Activated B cell treated with CpG ODN at 0.5 μM for 24 hours (primary cell): ENCODE results near the gene CERS1. TPM values are rescaled to one million over a fixed set of nuclear protein-coding genes. Genes with fewer than 3 reads are reported as not detected.

Source experiments
- ATAC-seq: fragments of 200-7000 bp; cut with Tn5 transposase; one replicate; pipeline ENCODE4 v1.10.0; 2021; ENCODE audit warnings: low read depth, mild to moderate bottlenecking, moderate library complexity
- CTCF ChIA-PET: fragments of 350-600 bp; sonication (Branson Sonifier 250); formaldehyde crosslinking; loops from one replicate; lab custom pipeline; 2021; ENCODE audit warnings: antibody characterized with exemption; lab: Charles Lee
- POLR2A ChIA-PET: fragments of 350-600 bp; sonication (Branson Sonifier 250); formaldehyde crosslinking; loops from one replicate; lab custom pipeline; 2021; ENCODE audit warnings: antibody characterized with exemption; lab: Charles Lee
- DNase-seq: peaks from one replicate; pipeline ENCODE4 v3.0.0; 2022
- H3K27ac Mint-ChIP-seq: one replicate; pipeline ENCODE4 v1.8.0; 2020; ENCODE audit warnings: mixed read lengths
- H3K27me3 Mint-ChIP-seq: one replicate; pipeline ENCODE4 v1.8.0; 2021; ENCODE audit warnings: mixed read lengths
- H3K36me3 Mint-ChIP-seq: one replicate; pipeline ENCODE4 v1.8.0; 2021; ENCODE audit warnings: low read depth, mixed read lengths
- H3K4me1 Mint-ChIP-seq: one replicate; pipeline ENCODE4 v1.8.0; 2021; ENCODE audit warnings: mixed read lengths
- H3K4me3 Mint-ChIP-seq: one replicate; pipeline ENCODE4 v1.8.0; 2020; ENCODE audit warnings: mild to moderate bottlenecking, mixed read lengths
- H3K9me3 Mint-ChIP-seq: one replicate; pipeline ENCODE4 v1.8.0; 2020; ENCODE audit warnings: mixed read lengths
- intact Hi-C: fragments of 100-400 bp; cut with micrococcal nuclease; formaldehyde crosslinking; loops from one replicate; pipeline ENCODE4 v1.15.1; 2024
- total RNA-seq: library from RNA; stranded (reverse); gene quantifications from 2 replicates; pipeline ENCODE4 v1.2.3, GENCODE V29; 2022
- TF ChIP-seq, protein P1 (sequence below): fragments of 200-600 bp; IDR thresholded peaks from one replicate; pipeline ENCODE4 v1.8.0; 2022; ENCODE audit warnings: antibody characterized with exemption, mild to moderate bottlenecking

Gene CERS1
- total RNA-seq, 1 donor from 2014 or later: not detected

- DNase-seq: peak; percentile 56
- Mint-ChIP-seq H3K36me3 (peaks cover 64% of the 10 kb centered on the region), H3K27ac (peak overlapping the region; percentile 46), H3K4me3 (no peak overlapping the region), H3K9me3 (no peaks in the 10 kb centered on the region), H3K27me3 (no peaks in the 10 kb centered on the region), H3K4me1 (peaks cover 75% of the 10 kb centered on the region)
- TF ChIP-seq, protein P1, sequence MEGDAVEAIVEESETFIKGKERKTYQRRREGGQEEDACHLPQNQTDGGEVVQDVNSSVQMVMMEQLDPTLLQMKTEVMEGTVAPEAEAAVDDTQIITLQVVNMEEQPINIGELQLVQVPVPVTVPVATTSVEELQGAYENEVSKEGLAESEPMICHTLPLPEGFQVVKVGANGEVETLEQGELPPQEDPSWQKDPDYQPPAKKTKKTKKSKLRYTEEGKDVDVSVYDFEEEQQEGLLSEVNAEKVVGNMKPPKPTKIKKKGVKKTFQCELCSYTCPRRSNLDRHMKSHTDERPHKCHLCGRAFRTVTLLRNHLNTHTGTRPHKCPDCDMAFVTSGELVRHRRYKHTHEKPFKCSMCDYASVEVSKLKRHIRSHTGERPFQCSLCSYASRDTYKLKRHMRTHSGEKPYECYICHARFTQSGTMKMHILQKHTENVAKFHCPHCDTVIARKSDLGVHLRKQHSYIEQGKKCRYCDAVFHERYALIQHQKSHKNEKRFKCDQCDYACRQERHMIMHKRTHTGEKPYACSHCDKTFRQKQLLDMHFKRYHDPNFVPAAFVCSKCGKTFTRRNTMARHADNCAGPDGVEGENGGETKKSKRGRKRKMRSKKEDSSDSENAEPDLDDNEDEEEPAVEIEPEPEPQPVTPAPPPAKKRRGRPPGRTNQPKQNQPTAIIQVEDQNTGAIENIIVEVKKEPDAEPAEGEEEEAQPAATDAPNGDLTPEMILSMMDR: peak; percentile 35
- ChIA-PET CTCF (interaction anchor here (0.7 to 3.1 kb wide), 32 partner anchors 9 to 396 kb away, joined by 3 to 38 read pairs (median 4); partner anchors contain the start of genes COMP, COPE, DDX49 and ELL), POLR2A (interaction anchor here (0.5 to 1.6 kb wide), 9 partner anchors 8 to 567 kb away, joined by 3 to 6 read pairs (median 4); partner anchors contain the start of gene UPF1)
- intact Hi-C loops: loop anchor here (1.0 kb wide), 4 partner anchors 253 to 396 kb away; no protein-coding TSS in a partner anchor
- peak; percentile 77 for ATAC-seq
Measured at GRCh38 chr19:18846862-18847548, 49.0 kb downstream of the CERS1 start.

DNA sequence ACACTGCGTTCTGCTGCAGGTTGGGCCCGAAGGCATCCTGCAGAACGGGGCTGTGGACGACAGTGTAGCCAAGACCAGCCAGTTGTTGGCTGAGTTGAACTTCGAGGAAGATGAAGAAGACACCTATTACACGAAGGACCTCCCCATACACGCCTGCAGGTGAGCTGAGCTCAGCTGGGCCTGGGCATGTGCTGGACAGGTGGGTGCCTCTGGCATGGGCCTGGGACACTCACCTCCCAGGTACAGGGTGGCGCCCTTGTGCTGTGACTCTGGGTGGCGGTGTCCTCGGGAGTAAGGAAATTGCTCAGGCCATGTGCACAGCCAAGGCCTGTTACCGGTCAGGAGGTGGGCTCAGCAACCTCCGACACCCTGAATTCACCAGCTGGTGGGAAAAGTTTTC is 50.0 kb downstream of the CERS1 start:
- Mint-ChIP-seq H3K9me3 (no peaks in the 10 kb centered on the region), H3K27ac (peak overlapping the region; percentile 26), H3K4me3 (no peak overlapping the region), H3K36me3 (peaks cover 55% of the 10 kb centered on the region), H3K27me3 (no peaks in the 10 kb centered on the region), H3K4me1 (peaks cover 84% of the 10 kb centered on the region)
- no peak for ATAC-seq
- intact Hi-C loops: no loop called here
- ChIA-PET POLR2A (interaction anchor here (0.6 kb wide), 1 partner anchor 280 kb away, joined by 3 read pairs; no protein-coding TSS in a partner anchor), CTCF (interaction anchor here (1.0 to 1.3 kb wide), 2 partner anchors 13 to 375 kb away, joined by 3 read pairs; no protein-coding TSS in a partner anchor)
- TF ChIP-seq, protein P1: no peak
- DNase-seq: no peak

DNA sequence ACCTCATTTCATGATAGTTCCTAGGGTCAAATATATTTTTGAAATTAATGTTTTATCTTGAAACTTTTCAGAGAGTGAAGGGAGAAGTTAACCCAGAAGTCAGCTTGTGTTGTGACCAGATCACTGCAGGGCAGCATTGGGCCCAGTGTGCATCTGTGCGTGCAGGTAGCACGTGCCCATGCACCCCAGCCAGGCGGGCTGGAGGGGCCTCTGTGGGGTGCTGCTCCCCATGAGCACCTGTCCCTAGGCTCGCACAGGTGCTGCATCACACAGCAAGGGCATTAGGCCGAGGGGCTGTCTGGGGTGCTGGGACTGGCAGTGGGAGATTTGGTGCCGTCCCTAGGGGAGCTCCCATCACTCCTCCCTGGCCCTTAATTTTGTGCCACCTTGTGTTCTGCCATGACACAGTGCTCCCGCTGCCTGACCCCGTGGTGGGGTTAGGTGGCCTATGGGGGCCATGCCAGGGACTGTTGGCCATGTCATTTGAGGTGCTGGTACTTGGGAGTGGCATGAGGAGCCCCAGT is 51.1 kb downstream of the CERS1 start:
- intact Hi-C loops: no loop called here
- no peak overlapping the region for H3K4me3 Mint-ChIP-seq
- peaks cover 44% of the 10 kb centered on the region for H3K36me3 Mint-ChIP-seq
- H3K4me1 Mint-ChIP-seq: peaks cover 87% of the 10 kb centered on the region
- DNase-seq: no peak
- TF ChIP-seq, protein P1: no peak
- CTCF ChIA-PET: interaction anchor here (1.2 to 1.3 kb wide), 2 partner anchors 14 to 394 kb away, joined by 3 read pairs; no protein-coding TSS in a partner anchor
- POLR2A ChIA-PET: interaction anchor here (0.7 to 2.1 kb wide), 2 partner anchors 12 to 13 kb away, joined by 5 to 7 read pairs; partner anchors contain the start of gene UPF1
- no peaks in the 10 kb centered on the region for H3K27me3 Mint-ChIP-seq
- no peaks in the 10 kb centered on the region for H3K9me3 Mint-ChIP-seq
- no peak overlapping the region for H3K27ac Mint-ChIP-seq
- ATAC-seq: no peak

- ChIA-PET CTCF (interaction anchor here (1.1 to 1.5 kb wide), 3 partner anchors 12 to 393 kb away, joined by 3 to 6 read pairs (median 3); partner anchors contain the start of gene UPF1), POLR2A (interaction anchor here (0.6 to 2.1 kb wide), 2 partner anchors 11 to 20 kb away, joined by 3 to 7 read pairs; partner anchors contain the start of gene UPF1)
- Mint-ChIP-seq H3K36me3 (peaks cover 38% of the 10 kb centered on the region), H3K27me3 (no peaks in the 10 kb centered on the region), H3K9me3 (no peaks in the 10 kb centered on the region), H3K4me3 (no peak overlapping the region), H3K27ac (no peak overlapping the region), H3K4me1 (peaks cover 85% of the 10 kb centered on the region)
- ATAC-seq: no peak
- intact Hi-C loops: no loop called here
- DNase-seq: no peak
- TF ChIP-seq, protein P1: no peak
Measured at GRCh38 chr19:18843960-18844359, 52.0 kb downstream of the CERS1 start.

DNA sequence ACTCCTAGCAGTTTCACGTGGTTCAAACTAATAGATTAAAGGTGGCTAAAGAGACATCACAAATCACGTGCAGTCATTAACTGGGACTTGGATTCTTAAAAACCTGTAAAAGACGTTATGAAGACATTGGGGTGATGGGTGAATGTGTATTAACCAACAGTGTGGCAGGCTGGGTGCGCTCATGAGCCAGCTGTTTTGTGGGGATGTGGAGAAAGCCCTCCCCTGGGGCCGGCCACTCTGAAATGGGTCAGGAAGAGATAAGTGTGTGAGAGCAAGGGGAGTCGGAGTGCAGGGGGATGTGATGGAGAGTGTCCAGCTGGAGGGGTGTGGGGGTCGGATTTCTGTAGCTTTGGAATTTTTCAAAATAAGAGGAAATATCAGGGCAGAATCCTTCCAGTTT is 53.8 kb downstream of the CERS1 start:
- POLR2A ChIA-PET: no interaction called here
- H3K4me3 Mint-ChIP-seq: no peak overlapping the region
- no peaks in the 10 kb centered on the region for H3K27me3 Mint-ChIP-seq
- TF ChIP-seq, protein P1: no peak
- H3K36me3 Mint-ChIP-seq: peaks cover 33% of the 10 kb centered on the region
- intact Hi-C loops: no loop called here
- ATAC-seq: no peak
- H3K27ac Mint-ChIP-seq: no peak overlapping the region
- H3K4me1 Mint-ChIP-seq: peaks cover 83% of the 10 kb centered on the region
- no peaks in the 10 kb centered on the region for H3K9me3 Mint-ChIP-seq
- DNase-seq: no peak
- CTCF ChIA-PET: no interaction called here
